NCI-H187 treated with DMSO at 0.1 percent for 48 hours (cell line): Measurements from ENCODE around the gene SHTN1.

Source experiments
- DNase-seq: peaks from one replicate; lab custom pipeline; 2025; lab: John Stamatoyannopoulos, UW

SHTN1 gene

DNA sequence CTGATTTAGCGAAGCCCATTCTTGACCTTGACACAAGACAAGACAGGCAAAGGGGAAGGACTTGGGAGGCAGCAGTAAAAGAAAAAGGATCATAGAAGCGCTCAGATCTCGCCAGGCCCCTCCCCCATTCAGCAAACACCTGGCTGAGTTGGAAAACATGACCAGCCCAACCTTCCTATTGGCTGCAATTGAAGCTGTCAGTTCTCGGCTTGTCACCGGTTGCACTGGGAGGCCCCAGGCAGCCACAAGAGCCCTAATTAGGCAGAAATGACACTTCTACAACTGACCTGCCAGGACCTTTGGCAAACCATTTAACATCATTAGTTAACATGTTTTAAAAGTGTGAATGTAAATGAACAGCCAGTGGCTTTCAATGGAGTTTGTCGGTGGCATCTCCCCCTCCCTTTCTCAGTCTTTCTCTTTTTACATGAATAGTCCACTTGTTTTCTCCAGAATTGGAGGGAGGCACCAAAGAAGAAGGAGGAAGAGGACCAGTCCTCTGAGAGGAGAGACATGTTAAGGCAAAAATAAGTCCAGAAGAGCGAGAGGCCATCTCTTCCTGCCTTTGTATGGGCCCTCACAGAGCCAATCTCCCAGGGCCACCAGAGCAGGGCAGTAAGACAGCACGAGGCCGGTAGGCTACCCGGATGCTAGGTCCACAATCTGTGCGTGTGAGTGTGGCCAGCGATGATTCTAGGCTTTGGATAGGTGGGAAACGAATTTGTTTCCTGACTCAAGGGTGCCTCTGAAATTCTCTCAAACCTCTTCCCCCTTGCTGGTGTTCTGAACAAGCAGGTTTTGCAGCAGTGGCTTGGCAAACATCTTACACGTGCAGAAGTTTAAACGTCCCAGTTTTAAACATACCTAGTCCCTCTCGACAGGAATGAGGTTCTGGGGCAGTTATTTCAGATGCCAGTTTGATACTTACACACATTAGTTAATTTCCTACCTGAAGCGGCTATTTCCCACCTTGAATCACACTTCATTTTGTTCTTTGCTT lies 170.7 kb downstream of the SHTN1 start:
- peak; percentile 23 for DNase-seq

DNA sequence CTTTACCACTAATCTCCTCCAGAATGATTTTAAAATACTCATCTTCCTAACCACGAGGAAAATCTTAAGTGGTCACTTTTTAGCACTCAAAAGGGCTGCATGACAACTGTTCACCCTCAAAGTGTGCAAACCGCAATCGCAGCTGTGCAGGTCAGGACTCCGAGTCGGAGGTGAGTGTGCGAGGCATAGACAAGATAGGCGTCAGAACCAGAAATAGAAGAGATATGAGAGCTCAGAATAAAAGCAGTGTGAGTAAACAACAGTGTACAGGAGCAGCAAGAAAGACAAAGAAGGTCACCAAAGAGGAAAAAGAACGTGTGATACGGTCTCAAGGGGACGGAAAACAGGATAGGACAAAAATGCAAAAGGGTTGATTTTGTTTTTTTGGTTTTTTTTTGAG lies 173.2 kb downstream of the SHTN1 start:
- DNase-seq, result no peak
